HepG2 (cell line): ENCODE measurements around the gene ALDH3A1.

Experiments used
- MBD4 ChIP-seq: IDR thresholded peaks from 2 replicates; pipeline ENCODE4 v1.6.1; 2012; ENCODE audit warnings: low read length, inconsistent platforms, borderline replicate concordance
- PBX2 ChIP-seq: IDR thresholded peaks from 2 replicates; pipeline ENCODE4 v1.6.1; 2016; ENCODE audit warnings: control low read depth

DNA sequence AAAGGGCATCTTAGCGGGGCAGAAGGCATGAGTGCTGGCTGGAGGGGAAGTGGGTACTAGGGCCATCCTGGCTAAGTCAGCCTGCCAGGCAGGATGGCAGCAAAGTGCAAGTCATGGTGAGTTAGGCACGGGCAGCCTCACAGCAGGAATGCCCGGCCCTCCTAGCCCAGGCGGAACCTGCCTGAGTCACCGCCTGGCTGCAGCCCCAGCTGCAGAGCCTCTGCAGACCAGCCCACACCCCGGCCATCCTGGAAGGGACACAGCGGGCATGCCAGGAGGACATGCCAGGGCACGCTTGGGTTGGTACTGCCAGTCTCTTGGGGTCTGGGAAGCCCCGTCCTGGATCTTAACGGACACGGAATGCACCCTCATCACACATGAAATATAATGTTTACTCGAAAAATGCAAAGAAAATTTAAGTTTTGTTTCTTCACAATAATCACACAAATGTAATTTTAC is 5.0 kb upstream of the ALDH3A1 start:
- TF ChIP-seq PBX2 (CRISPR knock-in tag) (no peak), MBD4 (no peak)
